Suppressor macrophage treated with lipopolysaccharide for 1 hour (primary cell): ENCODE data around the gene ARL5B.
A peak's percentile ranks its signal among the peaks of the same experiment; 100 is the strongest.

Source experiments
- DNase-seq, 3 donors: peaks; one replicate each; pipeline ENCODE4 v3.0.0-alpha.2; 2020 to 2022

ARL5B gene

DNA sequence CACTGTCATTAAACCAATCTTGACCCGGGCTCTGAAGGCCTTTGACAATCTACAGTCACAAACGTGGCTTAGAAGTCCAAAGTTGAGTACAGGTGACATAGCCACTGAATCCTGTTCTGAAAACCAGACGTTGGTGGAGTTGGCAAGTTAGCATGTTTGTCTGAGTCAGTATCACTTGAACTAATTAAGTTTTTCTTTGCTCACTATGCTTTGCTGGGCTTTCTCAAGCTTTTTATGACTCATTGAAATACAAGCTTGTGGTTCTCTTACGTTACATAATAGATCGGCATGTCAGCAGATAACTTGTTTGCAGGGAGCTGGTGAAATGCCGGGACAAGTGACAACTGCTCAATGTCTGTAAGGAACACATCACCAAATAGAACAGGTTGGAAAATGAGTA, 53.8 kb downstream of the ARL5B start:
- DNase-seq = peak; percentile 22 to 50 (median 45)

DNA sequence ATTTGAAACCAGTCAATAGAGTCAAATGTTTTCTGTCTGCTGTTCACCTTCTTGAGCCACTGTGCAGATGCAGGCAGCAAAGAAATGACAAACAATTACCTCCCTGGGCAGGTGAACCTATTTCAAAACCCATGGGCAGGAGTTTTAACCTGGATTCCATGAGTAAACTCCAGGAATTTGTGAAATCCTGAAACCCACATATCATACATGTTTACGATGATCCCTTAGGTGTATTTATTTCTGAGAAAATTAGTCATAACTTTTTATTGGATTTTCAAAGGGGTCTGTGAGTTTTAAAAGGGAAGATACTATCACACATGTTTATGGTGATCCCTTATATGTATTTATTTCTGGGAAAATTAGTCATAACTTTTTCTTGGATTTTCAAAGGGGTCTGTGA, 59.8 kb downstream of the ARL5B start:
- DNase-seq = no peak

DNA sequence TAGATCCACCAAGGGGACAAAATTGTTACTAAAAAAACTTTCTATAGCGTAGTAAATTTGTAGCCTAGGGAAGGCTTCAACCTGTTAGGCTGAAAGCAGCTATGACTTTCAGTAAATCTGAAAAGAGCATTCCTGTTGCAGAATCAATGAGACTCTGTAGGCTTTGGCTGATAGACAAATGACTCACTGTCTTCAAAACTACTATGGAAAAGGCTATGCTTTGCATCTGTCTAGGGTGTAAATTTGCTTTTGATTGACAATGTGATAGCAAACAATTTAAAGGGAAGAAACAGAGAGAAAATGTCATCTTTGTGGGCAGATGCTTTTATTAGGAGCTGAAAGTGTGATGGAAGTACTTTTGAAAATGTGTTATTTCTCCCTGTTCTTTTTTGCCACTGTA, 60.6 kb downstream of the ARL5B start:
- DNase-seq = no peak

DNA sequence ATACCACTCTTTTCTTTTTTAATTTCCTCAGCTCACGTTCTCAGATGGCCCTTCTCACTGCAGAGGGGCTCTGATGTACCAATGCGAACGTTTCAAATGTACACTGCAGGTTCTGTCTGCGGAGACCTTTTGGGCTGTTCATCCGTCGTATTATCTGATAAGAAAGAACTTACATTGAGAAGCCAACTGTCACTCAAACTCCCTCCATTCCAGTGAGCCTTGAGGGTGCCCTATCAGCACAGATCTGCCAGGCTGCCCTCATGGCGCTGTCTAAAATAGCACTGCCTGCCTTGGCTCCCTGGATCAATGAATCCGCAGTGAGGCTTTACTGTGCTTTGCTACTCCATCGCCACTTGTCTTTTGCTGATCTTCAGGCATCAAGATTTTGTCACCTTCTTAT, 61.8 kb downstream of the ARL5B start:
- DNase-seq = no peak

DNA sequence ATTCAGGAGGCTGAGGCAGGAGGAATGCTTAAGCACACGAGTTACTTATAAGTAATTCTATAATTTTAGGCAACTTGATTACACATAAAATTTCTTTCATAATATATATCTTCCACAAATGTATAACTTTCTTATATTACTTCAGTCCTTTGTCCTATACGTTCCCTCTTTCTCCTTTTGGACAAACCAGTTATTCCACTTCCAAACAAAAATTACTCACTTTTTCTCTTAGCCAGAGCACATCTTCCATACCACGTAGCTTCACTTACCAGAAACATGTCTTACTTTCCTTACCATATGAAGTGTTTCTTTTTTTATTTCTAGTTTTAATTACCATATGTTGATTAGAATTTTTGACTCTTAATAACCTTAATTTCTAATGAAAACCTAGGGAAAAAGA, 64.6 kb downstream of the ARL5B start:
- DNase-seq = no peak
